MM.1S (cell line): ENCODE results near the gene SPDYE4.

Experiments
- DNase-seq: peaks from one replicate; pipeline ENCODE4 v3.0.0-alpha.2; 2015
- H2AFZ ChIP-seq: fragments of 300-600 bp; sonication (generic); 2 replicates; pipeline ENCODE4 v1.6.0; 2016; ENCODE audit warnings: antibody characterized with exemption, low read length
- H3F3A ChIP-seq: fragments of 300-600 bp; sonication (generic); 2 replicates; pipeline ENCODE4 v1.6.1; 2016; ENCODE audit warnings: mild to moderate bottlenecking, antibody characterized with exemption, low read length, moderate library complexity, mixed read lengths; ENCODE audit not compliant: insufficient read depth
- H3K27ac ChIP-seq: fragments of 300-600 bp; sonication (generic); 2 replicates; pipeline ENCODE4 v1.5.1; 2016; ENCODE audit warnings: mild to moderate bottlenecking, low read length
- H3K27me3 ChIP-seq: fragments of 300-600 bp; sonication (generic); replicated peaks from 2 replicates; pipeline ENCODE4 v1.6.0; 2016; ENCODE audit warnings: low read length; ENCODE audit not compliant: insufficient read depth
- H3K36me3 ChIP-seq: fragments of 300-600 bp; sonication (generic); replicated peaks from 2 replicates; pipeline ENCODE4 v1.6.1; 2016; ENCODE audit warnings: mild to moderate bottlenecking, low read length, mixed read lengths; ENCODE audit not compliant: insufficient read depth
- H3K4me1 ChIP-seq: fragments of 300-600 bp; sonication (generic); 2 replicates; pipeline ENCODE4 v1.6.1; 2016; ENCODE audit warnings: low read length, mixed read lengths
- H3K4me2 ChIP-seq: fragments of 300-600 bp; sonication (generic); 2 replicates; pipeline ENCODE4 v1.6.0; 2016; ENCODE audit warnings: low read depth, low read length
- H3K4me3 ChIP-seq: fragments of 300-600 bp; sonication (generic); 2 replicates; pipeline ENCODE4 v1.5.1; 2016; ENCODE audit warnings: low read length, mixed read lengths
- H3K79me2 ChIP-seq: fragments of 300-600 bp; sonication (generic); 2 replicates; pipeline ENCODE4 v1.6.1; 2016; ENCODE audit warnings: mixed run types, low read length, mixed read lengths
- H3K9ac ChIP-seq: fragments of 300-600 bp; sonication (generic); 2 replicates; pipeline ENCODE4 v1.6.1; 2016; ENCODE audit warnings: low read length, mixed read lengths
- H3K9me2 ChIP-seq: fragments of 300-600 bp; sonication (generic); replicated peaks from 2 replicates; pipeline ENCODE4 v1.6.1; 2016; ENCODE audit warnings: mild to moderate bottlenecking, low read length, mixed read lengths; ENCODE audit not compliant: insufficient read depth
- H3K9me3 ChIP-seq: fragments of 300-600 bp; sonication (generic); replicated peaks from 2 replicates; pipeline ENCODE4 v1.6.1; 2016; ENCODE audit warnings: mild to moderate bottlenecking, low read length, mixed read lengths; ENCODE audit not compliant: insufficient read depth
- H4K20me1 ChIP-seq: fragments of 300-600 bp; sonication (generic); 2 replicates; pipeline ENCODE4 v1.6.1; 2016; ENCODE audit warnings: mild to moderate bottlenecking, low read length, moderate library complexity, mixed read lengths; ENCODE audit not compliant: insufficient read depth
- CTCF ChIP-seq: fragments of 300-600 bp; sonication (generic); IDR thresholded peaks from 2 replicates; pipeline ENCODE4 v1.5.1; 2016; ENCODE audit warnings: antibody characterized with exemption, low read length, mixed read lengths
- EZH2 ChIP-seq: fragments of 300-600 bp; sonication (generic); optimal IDR thresholded peaks from 2 replicates; pipeline ENCODE3; 2017; ENCODE audit warnings: low read depth, mild to moderate bottlenecking, antibody characterized with exemption, low read length, mixed read lengths
- EZH2phosphoT487 ChIP-seq: fragments of 300-600 bp; sonication (generic); IDR thresholded peaks from 2 replicates; pipeline ENCODE4 v1.6.1; 2018; ENCODE audit warnings: antibody characterized with exemption, low read length

Gene SPDYE4

GRCh38 chr17:8742819-8743218, 15.5 kb downstream of the SPDYE4 start:
- Histone ChIP-seq H2AFZ (no peak overlapping the region), H3K36me3 (no peaks in the 10 kb centered on the region), H3K9me2 (no peaks in the 10 kb centered on the region), H3F3A (no peaks in the 10 kb centered on the region), H3K9ac (no peak overlapping the region), H3K27me3 (no peaks in the 10 kb centered on the region), H3K4me2 (no peak overlapping the region), H3K4me3 (no peak overlapping the region), H3K9me3 (no peaks in the 10 kb centered on the region), H3K79me2 (no peaks in the 10 kb centered on the region), H4K20me1 (no peaks in the 10 kb centered on the region), H3K27ac (no peak overlapping the region), H3K4me1 (0 out of 2 replicates have a peak, but pooled peaks cover 2% of the 10 kb centered on the region)
- TF ChIP-seq EZH2 (no peak), EZH2phosphoT487 (no peak), CTCF (no peak)
- DNase-seq: no peak

DNA sequence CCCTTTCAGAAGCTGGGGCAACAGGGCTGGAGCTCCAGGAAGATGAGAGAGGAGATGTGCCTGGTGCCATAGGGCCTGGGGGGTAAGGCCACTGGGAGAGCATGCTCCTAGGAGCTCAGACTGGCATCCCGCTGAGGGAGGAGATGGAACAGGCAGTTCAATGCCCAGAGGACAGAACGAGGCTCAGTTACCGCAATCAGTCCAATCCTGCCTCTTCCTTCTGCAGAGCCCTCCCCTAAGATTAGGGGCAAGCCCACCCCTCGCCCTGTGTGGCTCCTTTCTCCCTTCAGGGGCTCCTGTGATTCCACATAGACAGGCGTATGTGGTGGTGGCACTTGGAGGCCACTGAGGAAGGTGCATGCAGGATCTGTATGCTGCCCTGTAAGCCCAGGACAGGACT, 16.1 kb downstream of the SPDYE4 start:
- H3K27me3 ChIP-seq: no peaks in the 10 kb centered on the region
- H3K4me2 ChIP-seq: no peak overlapping the region
- H3K4me3 ChIP-seq: no peak overlapping the region
- no peak overlapping the region for H3K27ac ChIP-seq
- no peaks in the 10 kb centered on the region for H3K79me2 ChIP-seq
- H2AFZ ChIP-seq: no peak overlapping the region
- 0 out of 2 replicates have a peak, but pooled peaks cover 2% of the 10 kb centered on the region for H3K4me1 ChIP-seq
- no peaks in the 10 kb centered on the region for H3K9me2 ChIP-seq
- H4K20me1 ChIP-seq: no peaks in the 10 kb centered on the region
- H3F3A ChIP-seq: no peaks in the 10 kb centered on the region
- no peak overlapping the region for H3K9ac ChIP-seq
- DNase-seq: no peak
- TF ChIP-seq EZH2phosphoT487: no peak
- TF ChIP-seq EZH2: no peak
- no peak for TF ChIP-seq CTCF
- H3K9me3 ChIP-seq: no peaks in the 10 kb centered on the region
- H3K36me3 ChIP-seq: no peaks in the 10 kb centered on the region

DNA sequence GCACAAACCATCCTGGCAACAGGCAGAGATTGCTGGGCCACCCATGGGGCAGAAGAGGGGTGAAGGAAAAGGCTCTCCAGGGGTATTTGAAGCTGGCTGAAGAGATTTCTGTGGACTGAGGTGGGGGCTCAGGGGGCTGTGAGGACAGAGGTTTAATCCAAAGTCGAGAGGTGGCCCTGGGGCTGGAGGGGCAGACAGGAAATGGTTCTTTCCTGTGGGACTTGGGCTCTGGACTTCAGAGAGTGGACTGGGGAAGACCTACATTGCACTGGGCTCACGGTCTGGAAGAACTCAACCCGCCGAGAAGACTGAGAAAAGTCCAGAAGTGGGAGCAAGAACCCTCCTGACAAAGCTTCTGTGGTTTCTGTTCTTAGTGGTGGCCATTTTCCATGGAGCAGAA, 16.6 kb downstream of the SPDYE4 start:
- no peak overlapping the region for H3K9ac ChIP-seq
- no peaks in the 10 kb centered on the region for H4K20me1 ChIP-seq
- no peak overlapping the region for H3K4me2 ChIP-seq
- H3F3A ChIP-seq: no peaks in the 10 kb centered on the region
- no peak overlapping the region for H3K4me3 ChIP-seq
- DNase-seq: no peak
- no peaks in the 10 kb centered on the region for H3K79me2 ChIP-seq
- no peaks in the 10 kb centered on the region for H3K9me2 ChIP-seq
- H3K9me3 ChIP-seq: no peaks in the 10 kb centered on the region
- H2AFZ ChIP-seq: no peak overlapping the region
- 0 out of 2 replicates have a peak, but pooled peaks cover 2% of the 10 kb centered on the region for H3K4me1 ChIP-seq
- H3K27me3 ChIP-seq: no peaks in the 10 kb centered on the region
- TF ChIP-seq EZH2phosphoT487 (no peak), EZH2 (no peak), CTCF (no peak)
- no peak overlapping the region for H3K27ac ChIP-seq
- H3K36me3 ChIP-seq: no peaks in the 10 kb centered on the region
